Gastrocnemius medialis (tissue), 4 donors: ENCODE results near the gene CEACAM3.

Experiments used
- CTCF ChIP-seq, 5 experiments: fragments of 450-650 bp in 3 of 5; fragments of 200-600 bp in 2 of 5; sonication (generic) in 2 of 5; IDR thresholded peaks in 4 of 5; conservative IDR thresholded peaks in 1 of 5; 1 replicate in 4 of 5; 2 replicates in 1 of 5; pipeline ENCODE4 v1.5.1; 2016 to 2019; ENCODE audit warnings: antibody characterized with exemption in 5 of 5, mild to moderate bottlenecking in 3 of 5, moderate library complexity in 3 of 5
- POLR2A ChIP-seq, 2 donors: fragments of 450-650 bp; IDR thresholded peaks; one replicate each; pipeline ENCODE4 v1.6.1; 2017; ENCODE audit warnings: antibody characterized with exemption in 2 of 2, mild to moderate bottlenecking in 2 of 2, moderate library complexity in 2 of 2

DNA sequence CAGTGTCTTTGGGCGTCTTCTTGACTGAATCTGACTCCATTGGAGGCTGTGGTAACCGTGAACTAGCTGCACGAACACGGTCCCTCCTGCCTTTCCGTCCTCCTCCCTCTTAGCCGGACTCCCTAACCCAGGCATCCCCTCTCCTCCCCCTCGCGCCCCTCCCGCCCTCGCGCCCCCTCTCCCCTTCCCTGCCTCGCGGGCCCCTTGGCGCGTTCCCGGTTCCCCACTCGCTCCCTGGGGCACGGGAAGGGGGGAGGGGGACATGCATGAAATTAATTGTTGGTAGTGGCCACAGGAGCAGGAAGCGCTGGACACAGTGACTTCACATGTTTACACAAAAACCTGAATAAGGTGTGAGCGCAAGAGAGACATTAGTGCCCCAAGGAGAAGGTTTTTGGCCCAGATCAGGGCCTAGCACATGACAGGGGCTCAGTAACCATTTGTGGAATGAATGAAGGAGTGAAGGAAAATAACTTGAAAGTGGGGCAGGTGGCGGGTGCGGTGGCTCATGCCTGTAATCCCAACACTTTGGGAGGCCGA lies 48.7 kb downstream of the CEACAM3 start:
- TF ChIP-seq CTCF (IDR thresholded peaks at IDR 0.05 in 4 of 5, conservative IDR thresholded peaks at IDR 0.05 in 1 of 5), result no peak
- TF ChIP-seq POLR2A (IDR thresholded peaks at IDR 0.05), result no peak
